HepG2 (cell line): ENCODE data around the gene MBD3L3. TPM values are rescaled to one million over a fixed set of nuclear protein-coding genes. Genes with fewer than 3 reads are reported as not detected.

Experiments used
- ADNP ChIP-seq: sonication (generic); formaldehyde crosslinking; IDR thresholded peaks from 2 replicates; pipeline ENCODE4 v1.4.0; 2020; ENCODE audit warnings: missing genetic modification reagents
- CREB1 ChIP-seq, 2 experiments: fragments of 450-650 bp in 1 of 2; IDR thresholded peaks; 2 replicates each; pipeline ENCODE4 v1.6.1; 2016 to 2017; ENCODE audit warnings: control low read depth in 1 of 2, mild to moderate bottlenecking in 1 of 2, missing compliant biosample characterization in 1 of 2, missing genetic modification characterization in 1 of 2
- FOXA1 ChIP-seq, 2 experiments: fragments of 450-650 bp in 1 of 2; sonication (generic) in 1 of 2; formaldehyde crosslinking in 1 of 2; IDR thresholded peaks; 2 replicates each; pipeline versions ENCODE4 v1.4.0 to v1.6.1; 2016 to 2020; ENCODE audit warnings: missing genetic modification reagents in 1 of 2
- HES4 ChIP-seq: sonication (generic); formaldehyde crosslinking; IDR thresholded peaks from 2 replicates; pipeline ENCODE4 v1.9.0; 2021; ENCODE audit warnings: mild to moderate bottlenecking, missing genetic modification reagents, borderline replicate concordance
- HOXD1 ChIP-seq: sonication (generic); formaldehyde crosslinking; IDR thresholded peaks from 2 replicates; pipeline ENCODE4 v1.5.0; 2020; ENCODE audit warnings: missing genetic modification reagents
- KAT2B ChIP-seq: fragments of 150-350 bp; IDR thresholded peaks from 2 replicates; pipeline ENCODE4 v1.6.1; 2014; ENCODE audit warnings: low read depth, low read length, borderline replicate concordance
- NAIF1 ChIP-seq: sonication (generic); formaldehyde crosslinking; IDR thresholded peaks from 2 replicates; pipeline ENCODE4 v1.5.0; 2020; ENCODE audit warnings: mild to moderate bottlenecking, missing genetic modification reagents, borderline replicate concordance
- PLRG1 ChIP-seq: fragments of 450-650 bp; conservative IDR thresholded peaks from 2 replicates; pipeline ENCODE4 v1.6.1; 2016
- TBL1XR1 ChIP-seq: fragments of 150-350 bp; IDR thresholded peaks from 2 replicates; pipeline ENCODE4 v1.6.1; 2014; ENCODE audit warnings: borderline replicate concordance, low read length; ENCODE audit not compliant: partially characterized antibody
- ZBTB3 ChIP-seq: sonication (generic); formaldehyde crosslinking; IDR thresholded peaks from 2 replicates; pipeline ENCODE4 v1.4.0; 2020; ENCODE audit warnings: low read depth, mild to moderate bottlenecking, moderate library complexity, missing genetic modification reagents, borderline replicate concordance
- ZBTB7A ChIP-seq: sonication (generic); formaldehyde crosslinking; IDR thresholded peaks from 2 replicates; pipeline ENCODE4 v1.8.0; 2022; ENCODE audit warnings: mild to moderate bottlenecking, missing genetic modification reagents
- ZNF17 ChIP-seq: sonication (generic); formaldehyde crosslinking; IDR thresholded peaks from 2 replicates; pipeline ENCODE4 v1.5.0; 2020; ENCODE audit warnings: mild to moderate bottlenecking, missing genetic modification reagents
- ZNF180 ChIP-seq: sonication (generic); formaldehyde crosslinking; IDR thresholded peaks from 2 replicates; pipeline ENCODE4 v1.4.0; 2020; ENCODE audit warnings: low read depth, missing genetic modification reagents, borderline replicate concordance
- ZNF496 ChIP-seq: sonication (generic); formaldehyde crosslinking; IDR thresholded peaks from 2 replicates; pipeline ENCODE4 v1.8.1; 2023; ENCODE audit warnings: mild to moderate bottlenecking, moderate library complexity, missing genetic modification reagents; ENCODE audit not compliant: insufficient replicate concordance
- polyA plus RNA-seq, 8 experiments: library from polyadenylated mRNA; depleted of rRNA in 3 of 8; stranded (reverse) in 7 of 8; unstranded in 1 of 8; fragments of >200 nt; fragmentation: Illumina TruSeq in 4 of 8; extraction: Trizol in 4 of 8; gene quantifications; 2 replicates each; pipeline versions ENCODE4 v1.2.1 to v1.2.3, GENCODE V29; 2011 to 2016; ENCODE audit warnings: low read depth in 4 of 8, missing spikeins in 1 of 8, mixed read lengths in 1 of 8; ENCODE audit not compliant: insufficient read depth in 1 of 8
- total RNA-seq, 5 experiments: library from RNA; depleted of rRNA; stranded (reverse); fragments of >200 nt; fragmentation: Illumina TruSeq; extraction: Trizol; gene quantifications; 2 replicates each; pipeline ENCODE4 v1.2.3, GENCODE V29; 2016; ENCODE audit warnings: low read depth in 1 of 5
- TF ChIP-seq, protein P1 (sequence below): IDR thresholded peaks from 2 replicates; pipeline ENCODE4 v1.6.1; 2016; ENCODE audit warnings: control low read depth
- TF ChIP-seq, protein P2 (sequence below): sonication (generic); formaldehyde crosslinking; IDR thresholded peaks from 2 replicates; pipeline ENCODE4 v1.8.1; 2023; ENCODE audit warnings: missing genetic modification reagents, mild to moderate bottlenecking, borderline replicate concordance
- TF ChIP-seq, protein P3 (sequence below): sonication (generic); formaldehyde crosslinking; IDR thresholded peaks from 2 replicates; pipeline ENCODE4 v1.8.1; 2023; ENCODE audit warnings: mild to moderate bottlenecking, missing genetic modification reagents
- TF ChIP-seq, protein P4 (sequence below): sonication (generic); formaldehyde crosslinking; IDR thresholded peaks from 2 replicates; pipeline ENCODE4 v1.4.0; 2020; ENCODE audit warnings: mild to moderate bottlenecking, missing genetic modification reagents, borderline replicate concordance
- TF ChIP-seq, protein P5 (sequence below): sonication (generic); formaldehyde crosslinking; IDR thresholded peaks from 2 replicates; pipeline ENCODE4 v1.4.0; 2020; ENCODE audit warnings: missing genetic modification reagents

Gene MBD3L3
- total and polyA plus RNA-seq, 2 of the 13 experiments (the other 11 are each of a cell fraction or from before 2014, with no cell fraction given): not detected

DNA sequence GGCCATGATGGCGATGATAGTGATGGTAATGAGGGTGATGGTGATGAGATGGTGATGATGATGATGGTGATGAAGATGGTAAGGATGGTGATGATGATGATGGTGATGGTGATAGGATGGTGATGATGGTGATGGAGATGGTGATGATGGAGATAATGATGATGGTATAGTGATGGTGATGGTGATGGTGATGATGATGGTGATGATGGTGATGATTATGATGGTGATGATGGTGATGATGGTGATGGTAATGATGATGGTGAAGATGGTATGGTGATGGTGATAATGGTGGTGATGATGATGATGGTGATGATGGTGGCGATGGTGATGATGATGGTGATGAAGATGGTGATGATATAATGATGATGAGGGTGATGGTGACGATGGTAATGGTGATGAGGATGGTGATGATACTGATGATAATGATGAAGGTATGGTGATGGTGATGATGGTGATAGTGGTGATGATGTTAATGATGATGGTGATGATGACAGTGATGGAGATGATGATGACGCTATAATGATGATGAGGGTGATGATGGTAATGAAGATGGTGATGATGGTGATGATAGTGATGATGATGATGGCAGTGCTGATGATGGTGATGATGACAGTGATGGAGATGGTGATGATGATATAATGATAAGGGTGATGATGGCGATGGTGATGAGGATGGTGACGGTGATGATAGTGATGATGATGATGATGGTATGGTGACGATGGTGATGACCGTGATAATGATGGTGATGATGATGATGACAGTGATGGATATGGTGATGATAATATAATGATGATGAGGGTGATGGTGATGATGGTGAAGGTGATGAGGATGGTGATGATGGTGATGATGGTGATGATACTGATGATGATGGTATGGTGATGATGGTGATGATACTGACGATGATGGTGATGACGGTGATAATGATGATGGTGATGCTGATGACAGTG lies 48.5 kb upstream of the MBD3L3 start (continued):
- TF ChIP-seq CREB1 (IDR thresholded peaks at IDR 0.05) (peak; percentile 97), CREB1 (CRISPR knock-in tag; IDR thresholded peaks at IDR 0.05) (no peak), TBL1XR1 (no peak), ZNF180 (no peak), HES4 (no peak), ZBTB3 (no peak), ZBTB7A (CRISPR knock-in tag) (no peak), ZNF496 (no peak), HOXD1 (no peak), PLRG1 (0 out of 2 replicates have a peak, but pooled peaks have one; percentile 4), ZNF17 (CRISPR knock-in tag) (no peak), KAT2B (no peak), ADNP (CRISPR knock-in tag) (no peak), NAIF1 (no peak), FOXA1 (IDR thresholded peaks at IDR 0.05) (peak; percentile 4; the same call in 1 of the 2 replicates), FOXA1 (CRISPR knock-in tag; IDR thresholded peaks at IDR 0.05) (no peak)
- TF ChIP-seq, protein P1, sequence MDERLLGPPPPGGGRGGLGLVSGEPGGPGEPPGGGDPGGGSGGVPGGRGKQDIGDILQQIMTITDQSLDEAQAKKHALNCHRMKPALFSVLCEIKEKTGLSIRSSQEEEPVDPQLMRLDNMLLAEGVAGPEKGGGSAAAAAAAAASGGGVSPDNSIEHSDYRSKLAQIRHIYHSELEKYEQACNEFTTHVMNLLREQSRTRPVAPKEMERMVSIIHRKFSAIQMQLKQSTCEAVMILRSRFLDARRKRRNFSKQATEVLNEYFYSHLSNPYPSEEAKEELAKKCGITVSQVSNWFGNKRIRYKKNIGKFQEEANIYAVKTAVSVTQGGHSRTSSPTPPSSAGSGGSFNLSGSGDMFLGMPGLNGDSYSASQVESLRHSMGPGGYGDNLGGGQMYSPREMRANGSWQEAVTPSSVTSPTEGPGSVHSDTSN (CRISPR knock-in tag): no peak
- TF ChIP-seq, protein P2, sequence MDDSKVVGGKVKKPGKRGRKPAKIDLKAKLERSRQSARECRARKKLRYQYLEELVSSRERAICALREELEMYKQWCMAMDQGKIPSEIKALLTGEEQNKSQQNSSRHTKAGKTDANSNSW (CRISPR knock-in tag): no peak
- TF ChIP-seq, protein P3, sequence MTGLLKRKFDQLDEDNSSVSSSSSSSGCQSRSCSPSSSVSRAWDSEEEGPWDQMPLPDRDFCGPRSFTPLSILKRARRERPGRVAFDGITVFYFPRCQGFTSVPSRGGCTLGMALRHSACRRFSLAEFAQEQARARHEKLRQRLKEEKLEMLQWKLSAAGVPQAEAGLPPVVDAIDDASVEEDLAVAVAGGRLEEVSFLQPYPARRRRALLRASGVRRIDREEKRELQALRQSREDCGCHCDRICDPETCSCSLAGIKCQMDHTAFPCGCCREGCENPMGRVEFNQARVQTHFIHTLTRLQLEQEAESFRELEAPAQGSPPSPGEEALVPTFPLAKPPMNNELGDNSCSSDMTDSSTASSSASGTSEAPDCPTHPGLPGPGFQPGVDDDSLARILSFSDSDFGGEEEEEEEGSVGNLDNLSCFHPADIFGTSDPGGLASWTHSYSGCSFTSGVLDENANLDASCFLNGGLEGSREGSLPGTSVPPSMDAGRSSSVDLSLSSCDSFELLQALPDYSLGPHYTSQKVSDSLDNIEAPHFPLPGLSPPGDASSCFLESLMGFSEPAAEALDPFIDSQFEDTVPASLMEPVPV (CRISPR knock-in tag): no peak
- TF ChIP-seq, protein P4, sequence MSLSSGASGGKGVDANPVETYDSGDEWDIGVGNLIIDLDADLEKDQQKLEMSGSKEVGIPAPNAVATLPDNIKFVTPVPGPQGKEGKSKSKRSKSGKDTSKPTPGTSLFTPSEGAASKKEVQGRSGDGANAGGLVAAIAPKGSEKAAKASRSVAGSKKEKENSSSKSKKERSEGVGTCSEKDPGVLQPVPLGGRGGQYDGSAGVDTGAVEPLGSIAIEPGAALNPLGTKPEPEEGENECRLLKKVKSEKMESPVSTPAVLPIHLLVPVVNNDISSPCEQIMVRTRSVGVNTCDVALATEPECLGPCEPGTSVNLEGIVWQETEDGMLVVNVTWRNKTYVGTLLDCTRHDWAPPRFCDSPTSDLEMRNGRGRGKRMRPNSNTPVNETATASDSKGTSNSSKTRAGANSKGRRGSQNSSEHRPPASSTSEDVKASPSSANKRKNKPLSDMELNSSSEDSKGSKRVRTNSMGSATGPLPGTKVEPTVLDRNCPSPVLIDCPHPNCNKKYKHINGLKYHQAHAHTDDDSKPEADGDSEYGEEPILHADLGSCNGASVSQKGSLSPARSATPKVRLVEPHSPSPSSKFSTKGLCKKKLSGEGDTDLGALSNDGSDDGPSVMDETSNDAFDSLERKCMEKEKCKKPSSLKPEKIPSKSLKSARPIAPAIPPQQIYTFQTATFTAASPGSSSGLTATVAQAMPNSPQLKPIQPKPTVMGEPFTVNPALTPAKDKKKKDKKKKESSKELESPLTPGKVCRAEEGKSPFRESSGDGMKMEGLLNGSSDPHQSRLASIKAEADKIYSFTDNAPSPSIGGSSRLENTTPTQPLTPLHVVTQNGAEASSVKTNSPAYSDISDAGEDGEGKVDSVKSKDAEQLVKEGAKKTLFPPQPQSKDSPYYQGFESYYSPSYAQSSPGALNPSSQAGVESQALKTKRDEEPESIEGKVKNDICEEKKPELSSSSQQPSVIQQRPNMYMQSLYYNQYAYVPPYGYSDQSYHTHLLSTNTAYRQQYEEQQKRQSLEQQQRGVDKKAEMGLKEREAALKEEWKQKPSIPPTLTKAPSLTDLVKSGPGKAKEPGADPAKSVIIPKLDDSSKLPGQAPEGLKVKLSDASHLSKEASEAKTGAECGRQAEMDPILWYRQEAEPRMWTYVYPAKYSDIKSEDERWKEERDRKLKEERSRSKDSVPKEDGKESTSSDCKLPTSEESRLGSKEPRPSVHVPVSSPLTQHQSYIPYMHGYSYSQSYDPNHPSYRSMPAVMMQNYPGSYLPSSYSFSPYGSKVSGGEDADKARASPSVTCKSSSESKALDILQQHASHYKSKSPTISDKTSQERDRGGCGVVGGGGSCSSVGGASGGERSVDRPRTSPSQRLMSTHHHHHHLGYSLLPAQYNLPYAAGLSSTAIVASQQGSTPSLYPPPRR (CRISPR knock-in tag): no peak
- TF ChIP-seq, protein P5, sequence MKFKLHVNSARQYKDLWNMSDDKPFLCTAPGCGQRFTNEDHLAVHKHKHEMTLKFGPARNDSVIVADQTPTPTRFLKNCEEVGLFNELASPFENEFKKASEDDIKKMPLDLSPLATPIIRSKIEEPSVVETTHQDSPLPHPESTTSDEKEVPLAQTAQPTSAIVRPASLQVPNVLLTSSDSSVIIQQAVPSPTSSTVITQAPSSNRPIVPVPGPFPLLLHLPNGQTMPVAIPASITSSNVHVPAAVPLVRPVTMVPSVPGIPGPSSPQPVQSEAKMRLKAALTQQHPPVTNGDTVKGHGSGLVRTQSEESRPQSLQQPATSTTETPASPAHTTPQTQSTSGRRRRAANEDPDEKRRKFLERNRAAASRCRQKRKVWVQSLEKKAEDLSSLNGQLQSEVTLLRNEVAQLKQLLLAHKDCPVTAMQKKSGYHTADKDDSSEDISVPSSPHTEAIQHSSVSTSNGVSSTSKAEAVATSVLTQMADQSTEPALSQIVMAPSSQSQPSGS (CRISPR knock-in tag): no peak
